Measurements from ENCODE around the gene MRM1. TPM values are rescaled to one million over a fixed set of nuclear protein-coding genes. Genes with fewer than 3 reads are reported as not detected.

The MRM1 gene
- total and polyA plus RNA-seq, 9 of the 15 experiments (the other 6 are each of a cell fraction or from before 2014, with no cell fraction given): 0.61 to 28.4 (median 21.5) TPM

- Histone ChIP-seq H3K79me2 (ENCODE audit: control insufficient read depth, insufficient read depth, low read length) (peaks cover 4% of the 10 kb centered on the region), H3K9ac (ENCODE audit: insufficient read depth in 1 of 2, low read depth in 2 of 2, low read length in 2 of 2) (no peak overlapping the region), H3K36me3 (ENCODE audit: control insufficient read depth, insufficient read depth, low read length) (peaks cover 83% of the 10 kb centered on the region), H3K4me2 (ENCODE audit: insufficient read depth, low read length) (no peak overlapping the region), H3K27ac (ENCODE audit: extremely low read depth, low read depth, low read length) (no peak overlapping the region), H3K9me3 (replicated peaks; ENCODE audit: control insufficient read depth, insufficient read depth, low read depth, low read length) (no peaks in the 10 kb centered on the region), H3K4me1 (replicated peaks in 1 of 2; ENCODE audit: control insufficient read depth in 2 of 2, insufficient read depth in 2 of 2, low read length in 2 of 2) (peaks cover 4 to 13% of the 10 kb centered on the region in 2 experiments; a peak in 4 of 5 replicates), H3K27me3 (ENCODE audit: control insufficient read depth in 2 of 2, insufficient read depth in 2 of 2, low read length in 2 of 2) (no peaks in the 10 kb centered on the region), H4K20me1 (replicated peaks; ENCODE audit: control insufficient read depth, insufficient read depth, low read length) (no peaks in the 10 kb centered on the region), H3K9me1 (ENCODE audit: control insufficient read depth, insufficient read depth, low read length) (no peaks in the 10 kb centered on the region), H3K4me3 (no peak overlapping the region), H2AFZ (ENCODE audit: low read depth, low read length) (no peak overlapping the region)
- in situ Hi-C loops (cut with MboI): no loop called here
- no peak for FAIRE-seq
- ATAC-seq: no peak
- CTCF ChIA-PET (ENCODE audit: low intra/inter-chr PET ratio): no interaction called here
- intact Hi-C loops (cut with micrococcal nuclease): no loop called here
- no peak for DNase-seq (ENCODE audit: extremely low read depth in 1 of 4, low spot score in 3 of 4)
- no TSS peak for BruUV-seq (replicated peaks)
- POLR2A ChIA-PET: interaction anchor here (0.9 to 4.0 kb wide), 2 partner anchors 8 to 13 kb away, joined by 3 to 19 read pairs; no protein-coding TSS in a partner anchor
- WGBS (ENCODE audit: insufficient coverage, low coverage, missing lambda C conversion rate): 80% methylated on average over 2 of the region's 2 CpGs
- TF ChIP-seq SOX6 (IDR thresholded peaks at IDR 0.05) (no peak), SRSF1 (IDR thresholded peaks at IDR 0.05; ENCODE audit: low read depth, low read length) (no peak), ZBTB1 (CRISPR knock-in tag; IDR thresholded peaks at IDR 0.05; ENCODE audit: borderline replicate concordance, low read depth) (no peak), HDAC3 (IDR thresholded peaks at IDR 0.05; ENCODE audit: borderline replicate concordance, partially characterized antibody) (no peak), CBFA2T2 (conservative IDR thresholded peaks at IDR 0.05) (no peak), MLLT1 (IDR thresholded peaks at IDR 0.05) (no peak), RFX5 (IDR thresholded peaks at IDR 0.05; ENCODE audit: low read depth, low read length) (no peak), TRIM25 (IDR thresholded peaks at IDR 0.05; ENCODE audit: borderline replicate concordance) (no peak), HINFP (tag; conservative IDR thresholded peaks at IDR 0.05; ENCODE audit: low read depth) (no peak), ZNF324 (CRISPR knock-in tag; IDR thresholded peaks at IDR 0.05) (no peak), ADNP (tag; IDR thresholded peaks at IDR 0.05) (no peak), SIX5 (IDR thresholded peaks at IDR 0.05; ENCODE audit: borderline replicate concordance in 1 of 2, insufficient read depth in 1 of 2, low read depth in 1 of 2, low read length in 2 of 2) (no peak), HOMEZ (CRISPR knock-in tag; IDR thresholded peaks at IDR 0.05) (no peak), ZNF57 (CRISPR knock-in tag; IDR thresholded peaks at IDR 0.05) (no peak)
Measured at GRCh38 chr17:36586138-36586537, 15.2 kb upstream of the MRM1 start.
